HEK293 (cell line): ENCODE data around the gene FCER2.

ENCODE experiments used
- CTCF ChIA-PET: fragments of 350-600 bp; formaldehyde crosslinking; extraction: SDS; loops from one replicate; lab custom pipeline; 2021; ENCODE audit warnings: antibody characterized with exemption; lab: Yijun Ruan, JAX
- POLR2A ChIA-PET: fragments of 300-600 bp; formaldehyde crosslinking; extraction: SDS; loops from one replicate; lab custom pipeline; 2020; ENCODE audit warnings: antibody characterized with exemption, inconsistent platforms; lab: Yijun Ruan, JAX
- H3K27ac ChIP-seq: fragments of 200-500 bp; sonication (Bioruptor generic); 2 replicates; pipeline ENCODE4 v1.5.1; 2014; ENCODE audit warnings: low read depth, low read length, control low read depth, inconsistent platforms; ENCODE audit errors: extremely low read depth
- H3K36me3 ChIP-seq, 2 experiments: fragments of 200-500 bp in 1 of 2; sonication (Bioruptor generic) in 1 of 2; 1 replicate in 1 of 2; 2 replicates in 1 of 2; pipeline ENCODE4 v1.5.1; 2014 to 2017; ENCODE audit warnings: inconsistent platforms in 2 of 2, low read length in 2 of 2; ENCODE audit not compliant: control insufficient read depth in 2 of 2, insufficient read depth in 1 of 2
- H3K4me1 ChIP-seq: fragments of 200-500 bp; sonication (Bioruptor generic); 2 replicates; pipeline ENCODE4 v1.5.1; 2014; ENCODE audit warnings: mild to moderate bottlenecking, low read length, inconsistent platforms; ENCODE audit not compliant: control insufficient read depth, insufficient read depth
- H3K4me3 ChIP-seq: 2 replicates; pipeline ENCODE4 v1.5.1; 2011; ENCODE audit warnings: low read depth, mild to moderate bottlenecking, control low read depth, low read length, moderate library complexity
- H3K9me3 ChIP-seq: fragments of 200-500 bp; sonication (Bioruptor generic); 2 replicates; pipeline ENCODE4 v1.5.1; 2014; ENCODE audit warnings: low read depth, low read length, inconsistent platforms; ENCODE audit not compliant: control insufficient read depth, insufficient read depth
- ATF2 ChIP-seq: fragments of 450-650 bp; formaldehyde crosslinking; IDR thresholded peaks from 2 replicates; pipeline ENCODE4 v1.5.1; 2016; ENCODE audit warnings: missing biosample characterization, missing genetic modification characterization, low read depth
- HOXC10 ChIP-seq: sonication (generic); formaldehyde crosslinking; IDR thresholded peaks from 2 replicates; pipeline ENCODE4 v1.8.1; 2023; ENCODE audit warnings: mild to moderate bottlenecking, missing genetic modification reagents
- OSR2 ChIP-seq: fragments of 450-650 bp; formaldehyde crosslinking; IDR thresholded peaks from 2 replicates; pipeline ENCODE4 v1.5.1; 2016; ENCODE audit warnings: missing biosample characterization, missing genetic modification characterization
- SCRT1 ChIP-seq: fragments of 450-650 bp; formaldehyde crosslinking; IDR thresholded peaks from 2 replicates; pipeline ENCODE4 v1.5.1; 2016; ENCODE audit warnings: missing biosample characterization, missing genetic modification characterization, borderline replicate concordance
- ZBTB10 ChIP-seq: fragments of 450-650 bp; formaldehyde crosslinking; IDR thresholded peaks from 2 replicates; pipeline ENCODE4 v1.5.1; 2016; ENCODE audit warnings: missing biosample characterization, missing genetic modification characterization
- ZBTB26 ChIP-seq: fragments of 450-650 bp; formaldehyde crosslinking; optimal IDR thresholded peaks from 2 replicates; pipeline ENCODE3; 2016; ENCODE audit warnings: missing biosample characterization, mild to moderate bottlenecking, missing genetic modification characterization
- ZBTB49 ChIP-seq: fragments of 450-650 bp; formaldehyde crosslinking; IDR thresholded peaks from 2 replicates; pipeline ENCODE4 v1.5.1; 2016; ENCODE audit warnings: missing biosample characterization, missing genetic modification characterization, low read depth
- ZNF10 ChIP-seq: fragments of 450-650 bp; formaldehyde crosslinking; IDR thresholded peaks from 2 replicates; pipeline ENCODE4 v1.5.1; 2017; ENCODE audit warnings: missing biosample characterization, missing genetic modification characterization
- ZNF132 ChIP-seq: fragments of 450-650 bp; formaldehyde crosslinking; IDR thresholded peaks from 2 replicates; pipeline ENCODE4 v1.5.1; 2017; ENCODE audit warnings: missing biosample characterization, missing genetic modification characterization, borderline replicate concordance
- ZNF138 ChIP-seq: fragments of 450-650 bp; formaldehyde crosslinking; IDR thresholded peaks from 2 replicates; pipeline ENCODE4 v1.5.1; 2016; ENCODE audit warnings: missing biosample characterization, missing genetic modification characterization, borderline replicate concordance
- ZNF157 ChIP-seq: fragments of 450-650 bp; formaldehyde crosslinking; IDR thresholded peaks from 2 replicates; pipeline ENCODE4 v1.5.1; 2016; ENCODE audit warnings: missing biosample characterization, missing genetic modification characterization
- ZNF19 ChIP-seq: fragments of 450-650 bp; formaldehyde crosslinking; IDR thresholded peaks from 2 replicates; pipeline ENCODE4; 2016; ENCODE audit warnings: missing biosample characterization, missing genetic modification characterization, low read depth
- ZNF391 ChIP-seq: fragments of 450-650 bp; formaldehyde crosslinking; IDR thresholded peaks from 2 replicates; pipeline ENCODE4 v1.5.1; 2016; ENCODE audit warnings: low read depth, missing biosample characterization, missing genetic modification characterization, borderline replicate concordance
- ZNF600 ChIP-seq: fragments of 450-650 bp; formaldehyde crosslinking; IDR thresholded peaks from 2 replicates; pipeline ENCODE4 v1.5.1; 2016; ENCODE audit warnings: missing biosample characterization, missing genetic modification characterization
- ZNF692 ChIP-seq: fragments of 450-650 bp; formaldehyde crosslinking; IDR thresholded peaks from 2 replicates; pipeline ENCODE4 v1.5.1; 2016; ENCODE audit warnings: missing biosample characterization, missing genetic modification characterization
- ZNF785 ChIP-seq: fragments of 450-650 bp; formaldehyde crosslinking; IDR thresholded peaks from 2 replicates; pipeline ENCODE4 v1.5.1; 2016; ENCODE audit warnings: missing biosample characterization, missing genetic modification characterization

FCER2 gene

GRCh38 chr19:7670790-7671189, 31.1 kb downstream of the FCER2 start:
- H3K27ac ChIP-seq = no peak overlapping the region
- CTCF ChIA-PET = interaction anchor here (1.5 kb wide), 1 partner anchor 10 kb away, joined by 6 read pairs; the partner anchor contains the start of gene TRAPPC5

More at GRCh38 chr19:7670790-7671189, 31.1 kb downstream of the FCER2 start:
- Histone ChIP-seq H3K4me3 (no peak overlapping the region), H3K36me3 (no peaks in the 10 kb centered on the region), H3K4me1 (no peaks in the 10 kb centered on the region)
- POLR2A ChIA-PET = no interaction called here
- TF ChIP-seq ZNF600 (tag by site-specific recombination) (no peak), ZNF157 (tag by site-specific recombination) (no peak), ZNF132 (tag by site-specific recombination) (no peak), HOXC10 (no peak), ZBTB49 (tag by site-specific recombination) (no peak), ZNF692 (tag by site-specific recombination) (no peak), ZNF391 (tag by site-specific recombination) (no peak), ZNF785 (tag by site-specific recombination) (no peak), ZNF138 (tag by site-specific recombination) (no peak), ZNF10 (no peak), ATF2 (tag by site-specific recombination) (no peak), SCRT1 (tag by site-specific recombination) (no peak), ZBTB10 (tag by site-specific recombination) (no peak), ZBTB26 (no peak), ZNF19 (no peak), OSR2 (no peak)
- TF ChIP-seq, all 188 proteins: peak for 0
- no peaks in the 10 kb centered on the region for H3K9me3 ChIP-seq
